IMR-90 (cell line): ENCODE measurements around the gene CIITA.

Source experiments
- CHD1 ChIP-seq: IDR thresholded peaks from 2 replicates; pipeline ENCODE4 v1.6.1; 2012; ENCODE audit warnings: low read depth, low read length, improper control_type of control experiment
- CTCF ChIP-seq: conservative IDR thresholded peaks from 2 replicates; pipeline ENCODE4 v1.5.1; 2012; ENCODE audit warnings: mild to moderate bottlenecking, low read depth, low read length, improper control_type of control experiment
- POLR2A ChIP-seq: IDR thresholded peaks from 2 replicates; pipeline ENCODE4 v1.6.1; 2012; ENCODE audit warnings: mild to moderate bottlenecking, low read depth, low read length
- RFX5 ChIP-seq: IDR thresholded peaks from 2 replicates; pipeline ENCODE4 v1.8.0; 2012; ENCODE audit warnings: low read depth, mild to moderate bottlenecking, low read length, moderate library complexity
- SMC3 ChIP-seq: fragments of 150-350 bp; IDR thresholded peaks from 2 replicates; pipeline ENCODE4 v1.6.1; 2016; ENCODE audit warnings: low read depth, mild to moderate bottlenecking, antibody characterized with exemption, low read length, moderate library complexity
- USF2 ChIP-seq: fragments of 150-350 bp; IDR thresholded peaks from 2 replicates; pipeline ENCODE4 v1.6.1; 2017; ENCODE audit warnings: mild to moderate bottlenecking, antibody characterized with exemption, low read length, low read depth

GRCh38 chr16:10929853-10930754, 53.1 kb downstream of the CIITA start:
- TF ChIP-seq USF2: no peak
- TF ChIP-seq CTCF: no peak
- no peak for TF ChIP-seq POLR2A
- TF ChIP-seq RFX5: no peak
- TF ChIP-seq CHD1: no peak
- TF ChIP-seq SMC3: no peak
